AG10803 (cell line): ENCODE measurements around the gene C8A.

Source experiments
- DNase-seq: peaks from one replicate; pipeline ENCODE4 v3.0.0; 2010; ENCODE audit warnings: low read depth
- H3K4me3 ChIP-seq: 2 replicates; pipeline ENCODE4 v1.5.1; 2011; ENCODE audit warnings: mild to moderate bottlenecking, low read length, control low read depth
- TF ChIP-seq, protein P1 (sequence below): conservative IDR thresholded peaks from 2 replicates; pipeline ENCODE4 v1.5.1; 2011; ENCODE audit warnings: mild to moderate bottlenecking, low read length, control low read depth, inconsistent platforms

C8A gene

DNA sequence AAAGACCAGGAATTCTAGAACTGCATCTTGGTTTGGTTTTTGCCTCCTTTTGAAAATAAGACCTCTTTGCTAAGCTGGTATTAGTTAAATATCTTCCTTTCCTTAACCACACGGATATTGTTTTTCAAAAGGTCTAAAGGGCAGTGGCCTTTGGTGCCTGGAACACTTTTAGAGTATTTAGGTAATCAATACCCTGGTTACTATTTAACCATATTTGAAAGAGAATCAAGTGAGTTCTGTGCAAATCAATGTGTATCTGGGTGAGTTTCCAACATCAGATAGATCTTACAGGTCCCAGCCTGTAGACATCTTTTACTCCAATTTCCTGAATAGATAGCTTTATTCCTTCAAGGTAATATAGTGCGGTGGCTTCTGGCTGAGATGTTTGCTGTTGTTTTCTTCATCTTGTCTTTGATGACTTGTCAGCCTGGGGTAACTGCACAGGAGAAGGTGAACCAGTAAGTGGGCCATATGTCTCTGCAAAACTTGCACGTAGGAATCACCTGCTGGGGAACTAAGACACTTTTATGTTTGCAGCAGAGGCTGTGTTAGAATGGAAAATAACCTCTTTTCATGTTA lies at the start of gene C8A:
C8A (plus strand) TSS at position 277 of the 579 bp plus-strand sequence; CDS start at position 382, 105 bp downstream.
- no peak within 1 kb of the TSS for H3K4me3 ChIP-seq
- TF ChIP-seq, protein P1, sequence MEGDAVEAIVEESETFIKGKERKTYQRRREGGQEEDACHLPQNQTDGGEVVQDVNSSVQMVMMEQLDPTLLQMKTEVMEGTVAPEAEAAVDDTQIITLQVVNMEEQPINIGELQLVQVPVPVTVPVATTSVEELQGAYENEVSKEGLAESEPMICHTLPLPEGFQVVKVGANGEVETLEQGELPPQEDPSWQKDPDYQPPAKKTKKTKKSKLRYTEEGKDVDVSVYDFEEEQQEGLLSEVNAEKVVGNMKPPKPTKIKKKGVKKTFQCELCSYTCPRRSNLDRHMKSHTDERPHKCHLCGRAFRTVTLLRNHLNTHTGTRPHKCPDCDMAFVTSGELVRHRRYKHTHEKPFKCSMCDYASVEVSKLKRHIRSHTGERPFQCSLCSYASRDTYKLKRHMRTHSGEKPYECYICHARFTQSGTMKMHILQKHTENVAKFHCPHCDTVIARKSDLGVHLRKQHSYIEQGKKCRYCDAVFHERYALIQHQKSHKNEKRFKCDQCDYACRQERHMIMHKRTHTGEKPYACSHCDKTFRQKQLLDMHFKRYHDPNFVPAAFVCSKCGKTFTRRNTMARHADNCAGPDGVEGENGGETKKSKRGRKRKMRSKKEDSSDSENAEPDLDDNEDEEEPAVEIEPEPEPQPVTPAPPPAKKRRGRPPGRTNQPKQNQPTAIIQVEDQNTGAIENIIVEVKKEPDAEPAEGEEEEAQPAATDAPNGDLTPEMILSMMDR = no peak
- DNase-seq = no peak

DNA sequence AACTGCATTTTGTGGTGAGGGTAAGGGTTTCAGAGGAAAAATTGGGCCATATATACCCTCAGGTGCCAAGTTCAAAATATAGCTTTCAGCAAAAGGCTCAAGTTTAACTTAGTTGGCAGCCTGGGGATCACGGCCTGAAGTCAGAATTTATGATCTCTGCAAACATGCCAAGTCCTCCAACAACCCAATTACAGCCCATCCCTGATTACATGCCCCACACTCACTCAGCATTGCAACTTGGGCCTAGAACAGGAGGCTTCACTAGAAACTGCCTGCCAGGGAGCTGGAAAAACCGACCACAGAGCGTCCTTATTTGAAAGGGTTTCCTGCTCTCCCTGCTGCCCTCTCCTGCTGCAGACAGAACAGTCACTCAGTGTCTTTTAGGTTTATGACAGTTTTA lies 47.8 kb upstream of the C8A start:
- peak; percentile 59 for DNase-seq

DNA sequence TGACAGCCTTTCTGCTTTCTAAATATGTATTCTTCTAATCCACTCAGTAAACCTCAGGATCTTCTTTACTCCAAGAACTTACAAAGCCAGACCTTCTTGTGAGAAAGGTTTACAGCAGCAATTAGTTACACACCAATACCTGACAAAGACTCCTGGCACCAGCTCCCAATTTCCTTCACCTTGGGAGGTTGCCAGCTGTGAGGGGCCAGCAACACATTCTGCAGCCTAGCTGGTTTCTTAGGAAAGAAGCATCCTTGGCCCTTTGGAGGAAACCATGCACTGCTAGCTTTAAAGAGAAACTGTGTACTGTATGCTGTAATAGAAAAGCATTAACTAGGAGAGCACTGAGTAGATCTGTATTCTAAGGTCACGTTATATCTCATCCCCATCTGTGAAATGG lies 46.2 kb upstream of the C8A start:
- no peak for DNase-seq
- H3K4me3 ChIP-seq = no peak overlapping the region
- TF ChIP-seq, protein P1 = no peak

More for the DNA sequence above, 47.8 kb upstream of the C8A start:
- TF ChIP-seq, protein P1 = peak; percentile 22; the same call in 1 of the 2 replicates
- H3K4me3 ChIP-seq = no peak overlapping the region

DNA sequence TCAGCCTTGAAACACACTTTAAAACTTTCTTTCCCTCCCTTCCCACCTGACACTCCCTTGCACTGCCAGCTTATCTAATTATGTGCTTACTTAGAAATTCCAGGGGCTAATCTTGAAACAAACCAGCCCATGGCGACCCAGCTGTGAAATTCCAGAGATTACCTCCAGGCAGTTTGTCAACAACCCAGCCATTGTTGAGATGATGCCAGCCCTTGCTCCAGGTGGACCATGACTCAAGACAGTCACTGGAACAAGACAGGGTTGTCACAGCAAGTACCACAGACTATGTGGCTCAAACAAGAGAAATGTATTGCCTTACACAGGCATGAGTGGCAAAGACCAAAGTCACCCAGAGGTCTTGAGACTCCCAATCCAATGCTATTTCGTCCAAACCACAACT lies 43.3 kb upstream of the C8A start:
- no peak overlapping the region for H3K4me3 ChIP-seq
- no peak for DNase-seq
- TF ChIP-seq, protein P1 = no peak

DNA sequence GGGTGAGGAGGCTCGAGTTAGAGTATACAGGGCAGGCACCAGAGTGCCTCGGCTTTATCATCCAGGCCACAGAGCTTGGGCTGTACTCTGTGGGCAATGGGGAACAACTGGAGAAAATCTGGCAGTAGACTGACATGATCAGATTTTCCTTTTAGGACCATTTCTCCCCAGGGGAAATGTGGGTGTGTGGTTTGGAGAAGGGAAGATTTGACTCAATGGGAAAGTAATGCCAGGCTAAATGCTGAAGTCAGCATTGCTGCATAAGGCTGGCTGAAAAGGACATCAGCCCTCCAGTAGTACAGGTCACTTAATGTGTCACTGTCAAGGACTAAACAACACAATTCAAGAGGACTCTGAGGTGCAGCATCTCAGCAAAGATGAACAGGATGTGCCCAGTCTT lies 40.4 kb upstream of the C8A start:
- no peak overlapping the region for H3K4me3 ChIP-seq
- DNase-seq = no peak
- TF ChIP-seq, protein P1 = no peak

DNA sequence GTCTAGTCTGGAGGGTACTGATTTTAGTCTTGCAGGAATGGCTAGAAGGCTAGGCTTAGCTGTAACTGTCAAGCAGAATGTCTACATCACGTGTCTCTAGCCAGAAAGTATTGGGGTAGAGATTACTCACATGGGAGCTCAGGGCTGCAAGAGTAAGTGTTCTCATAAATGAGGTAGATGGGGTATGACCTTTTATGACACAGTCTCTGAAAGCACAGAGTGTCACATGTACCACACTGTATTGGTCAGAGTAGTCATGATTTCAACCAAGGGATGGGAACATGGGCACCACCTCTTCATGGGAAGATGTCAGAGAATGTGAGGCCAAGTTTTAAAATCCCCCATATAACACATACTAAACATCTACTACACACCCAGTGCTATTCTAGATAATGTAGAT lies 38.3 kb upstream of the C8A start:
- TF ChIP-seq, protein P1 = no peak
- no peak overlapping the region for H3K4me3 ChIP-seq
- DNase-seq = no peak

DNA sequence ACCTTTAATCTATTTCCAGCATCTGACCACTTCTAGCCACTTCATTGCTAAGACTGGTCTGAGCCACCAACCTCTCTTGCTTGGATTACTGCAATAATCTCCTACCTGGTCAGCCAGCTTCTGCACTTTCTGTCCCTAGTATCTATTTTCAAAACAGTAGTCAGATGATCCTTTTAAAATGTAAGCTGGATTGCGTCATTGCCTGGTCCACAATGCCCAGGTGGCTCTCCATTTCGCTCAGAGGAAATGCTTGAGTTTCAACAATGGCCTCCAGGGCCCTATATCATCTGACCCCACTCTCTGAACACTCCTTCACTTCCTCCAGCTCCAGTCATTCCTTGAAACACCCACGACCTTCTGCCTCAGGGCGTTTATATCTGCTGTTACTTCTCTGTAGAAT lies 37.7 kb upstream of the C8A start:
- TF ChIP-seq, protein P1 = no peak
- no peak overlapping the region for H3K4me3 ChIP-seq
- DNase-seq = no peak
